ENCODE measurements around the gene RAP1GAP2.

The RAP1GAP2 gene

GRCh38 chr17:2909846-2910234, 113.6 kb downstream of the RAP1GAP2 start:
- Histone ChIP-seq H3K4me2 (ENCODE audit: insufficient read depth, low read length) (no peak overlapping the region), H3K79me2 (ENCODE audit: insufficient read depth, low read length) (no peaks in the 10 kb centered on the region), H3K36me3 (ENCODE audit: insufficient read depth, low read length) (no peaks in the 10 kb centered on the region), H3K4me1 (ENCODE audit: insufficient read depth, low read length) (no peaks in the 10 kb centered on the region), H3K4me3 (ENCODE audit: low read depth in 1 of 2, low read length in 2 of 2) (no peak overlapping the region), H3K9ac (ENCODE audit: low read depth, low read length) (no peak overlapping the region), H4K20me1 (ENCODE audit: insufficient read depth, low read length) (no peaks in the 10 kb centered on the region), H3K27me3 (ENCODE audit: insufficient read depth, low read length, poor library complexity) (no peaks in the 10 kb centered on the region), H3K27ac (ENCODE audit: low read length) (no peak overlapping the region), H2AFZ (ENCODE audit: low read depth, low read length) (no peak overlapping the region), H3K9me3 (ENCODE audit: insufficient read depth, low read length, severe bottlenecking) (no peaks in the 10 kb centered on the region)
- ATAC-seq (ENCODE audit: insufficient read depth, low read depth) (no peak), DNase-seq (no peak)
- TF ChIP-seq EZH2 (IDR thresholded peaks at IDR 0.05; ENCODE audit: borderline replicate concordance, low read depth, low read length, severe bottlenecking) (no peak), CTCF (IDR thresholded peaks at IDR 0.05; ENCODE audit: borderline replicate concordance, extremely low read depth, low read length, poor library complexity, severe bottlenecking) (no peak)

GRCh38 chr17:2911035-2911754, 115.0 kb downstream of the RAP1GAP2 start:
- Histone ChIP-seq H3K9ac (ENCODE audit: low read depth, low read length) (no peak overlapping the region), H3K9me3 (ENCODE audit: insufficient read depth, low read length, severe bottlenecking) (no peaks in the 10 kb centered on the region), H3K4me3 (ENCODE audit: low read depth in 1 of 2, low read length in 2 of 2) (no peak overlapping the region), H3K27me3 (ENCODE audit: insufficient read depth, low read length, poor library complexity) (no peaks in the 10 kb centered on the region), H3K4me1 (ENCODE audit: insufficient read depth, low read length) (no peaks in the 10 kb centered on the region), H3K36me3 (ENCODE audit: insufficient read depth, low read length) (no peaks in the 10 kb centered on the region), H3K79me2 (ENCODE audit: insufficient read depth, low read length) (no peaks in the 10 kb centered on the region), H2AFZ (ENCODE audit: low read depth, low read length) (no peak overlapping the region), H3K4me2 (ENCODE audit: insufficient read depth, low read length) (no peak overlapping the region), H3K27ac (ENCODE audit: low read length) (no peak overlapping the region), H4K20me1 (ENCODE audit: insufficient read depth, low read length) (no peaks in the 10 kb centered on the region)
- ATAC-seq (ENCODE audit: insufficient read depth, low read depth) (no peak), DNase-seq (no peak)
- TF ChIP-seq CTCF (IDR thresholded peaks at IDR 0.05; ENCODE audit: borderline replicate concordance, extremely low read depth, low read length, poor library complexity, severe bottlenecking) (no peak), EZH2 (IDR thresholded peaks at IDR 0.05; ENCODE audit: borderline replicate concordance, low read depth, low read length, severe bottlenecking) (no peak)

- Histone ChIP-seq H3K4me1 (ENCODE audit: insufficient read depth, low read length) (no peaks in the 10 kb centered on the region), H3K9me3 (ENCODE audit: insufficient read depth, low read length, severe bottlenecking) (no peaks in the 10 kb centered on the region), H3K9ac (ENCODE audit: low read depth, low read length) (no peak overlapping the region), H3K27ac (ENCODE audit: low read length) (no peak overlapping the region), H4K20me1 (ENCODE audit: insufficient read depth, low read length) (no peaks in the 10 kb centered on the region), H3K4me2 (ENCODE audit: insufficient read depth, low read length) (no peak overlapping the region), H3K36me3 (ENCODE audit: insufficient read depth, low read length) (no peaks in the 10 kb centered on the region), H3K79me2 (ENCODE audit: insufficient read depth, low read length) (no peaks in the 10 kb centered on the region), H2AFZ (ENCODE audit: low read depth, low read length) (no peak overlapping the region), H3K4me3 (ENCODE audit: low read depth in 1 of 2, low read length in 2 of 2) (no peak overlapping the region), H3K27me3 (ENCODE audit: insufficient read depth, low read length, poor library complexity) (no peaks in the 10 kb centered on the region)
- ATAC-seq (ENCODE audit: insufficient read depth, low read depth) = no peak
- no peak for DNase-seq
- no peak for TF ChIP-seq EZH2 (IDR thresholded peaks at IDR 0.05; ENCODE audit: borderline replicate concordance, low read depth, low read length, severe bottlenecking)
- no peak for TF ChIP-seq CTCF (IDR thresholded peaks at IDR 0.05; ENCODE audit: borderline replicate concordance, extremely low read depth, low read length, poor library complexity, severe bottlenecking)
These were observed 115.5 kb downstream of the RAP1GAP2 start for GRCh38 chr17:2911755-2912111.

Data from DND-41 (cell line).